Keratinocyte (primary cell): ENCODE results near the gene IRF4. TPM values are rescaled to one million over a fixed set of nuclear protein-coding genes. Genes with fewer than 3 reads are reported as not detected.

ENCODE experiments used
- DNase-seq: peaks from one replicate; pipeline ENCODE4 v3.0.0-alpha.2; 2011; ENCODE audit warnings: low read depth, missing footprints, low spot score
- FAIRE-seq: peaks from 2 replicates; lab custom pipeline; 2011; peaks lifted over from hg19 to GRCh38; lab: Jason Lieb, UNC
- H2AFZ ChIP-seq: 2 replicates; pipeline ENCODE4 v1.6.0; 2012; ENCODE audit warnings: low read length, control low read depth, inconsistent platforms; ENCODE audit not compliant: control insufficient read depth
- H3K27ac ChIP-seq: 2 replicates; pipeline ENCODE4 v1.5.1; 2011; ENCODE audit warnings: low read length; ENCODE audit not compliant: control insufficient read depth, insufficient read depth
- H3K27me3 ChIP-seq: 3 replicates; pipeline ENCODE4 v1.6.0; 2011; ENCODE audit warnings: low read length; ENCODE audit not compliant: control insufficient read depth, insufficient read depth; ENCODE audit errors: extremely low read depth
- H3K36me3 ChIP-seq, 2 experiments: 2 replicates in 1 of 2; 3 replicates in 1 of 2; pipeline ENCODE4 v1.5.1; 2011; ENCODE audit warnings: low read length in 2 of 2, mild to moderate bottlenecking in 1 of 2; ENCODE audit not compliant: control insufficient read depth in 2 of 2, insufficient read depth in 2 of 2; ENCODE audit errors: extremely low read depth in 1 of 2
- H3K4me1 ChIP-seq: 3 replicates; pipeline ENCODE4 v1.5.1; 2011; ENCODE audit warnings: low read length; ENCODE audit not compliant: control insufficient read depth, insufficient read depth; ENCODE audit errors: extremely low read depth
- H3K4me2 ChIP-seq: 3 replicates; pipeline ENCODE4 v1.6.0; 2011; ENCODE audit warnings: low read depth, low read length; ENCODE audit not compliant: control insufficient read depth, insufficient read depth; ENCODE audit errors: extremely low read depth
- H3K4me3 ChIP-seq, 3 experiments: fragments of 200-600 bp in 1 of 3; sonication (generic) in 1 of 3; 2 replicates in 2 of 3; 3 replicates in 1 of 3; pipeline ENCODE4 v1.5.1; 2011 to 2016; ENCODE audit warnings: low read length in 3 of 3, mild to moderate bottlenecking in 3 of 3, control low read depth in 2 of 3, inconsistent platforms in 1 of 3, low read depth in 1 of 3, mixed read lengths in 1 of 3, mixed run types in 1 of 3, moderate library complexity in 1 of 3; ENCODE audit not compliant: control insufficient read depth in 2 of 3, insufficient read depth in 2 of 3; ENCODE audit errors: extremely low read depth in 1 of 3
- H3K79me2 ChIP-seq: 2 replicates; pipeline ENCODE4 v1.6.0; 2012; ENCODE audit warnings: low read length; ENCODE audit not compliant: control insufficient read depth, insufficient read depth
- H3K9ac ChIP-seq: 3 replicates; pipeline ENCODE4 v1.6.0; 2011; ENCODE audit warnings: low read length; ENCODE audit not compliant: control insufficient read depth, insufficient read depth; ENCODE audit errors: extremely low read depth
- H3K9me1 ChIP-seq: 3 replicates; pipeline ENCODE4 v1.6.0; 2011; ENCODE audit warnings: low read length; ENCODE audit not compliant: control insufficient read depth, insufficient read depth; ENCODE audit errors: extremely low read depth
- H3K9me3 ChIP-seq: 2 replicates; pipeline ENCODE4 v1.5.1; 2012; ENCODE audit warnings: low read depth, low read length; ENCODE audit not compliant: control insufficient read depth
- H4K20me1 ChIP-seq: 3 replicates; pipeline ENCODE4 v1.6.0; 2011; ENCODE audit warnings: low read length; ENCODE audit not compliant: control insufficient read depth, insufficient read depth; ENCODE audit errors: extremely low read depth
- EZH2 ChIP-seq: IDR thresholded peaks from one replicate; pipeline ENCODE4 v1.6.1; 2012; ENCODE audit warnings: inconsistent platforms, mild to moderate bottlenecking, low read length, moderate library complexity
- dilution Hi-C: fragments of 300-500 bp; cut with MboI; formaldehyde crosslinking; loops from one replicate; pipeline ENCODE4 v1.7.0; 2020; ENCODE audit warnings: low sequenced_read_pairs; ENCODE audit not compliant: extremely low pct_ligation_motif_present
- polyA plus RNA-seq, 5 experiments: library from polyadenylated mRNA; depleted of rRNA in 3 of 5; stranded (reverse) in 3 of 5; stranded (forward) in 1 of 5; unstranded in 1 of 5; fragments of >200 nt; gene quantifications; 1 replicate in 1 of 5; 2 replicates in 3 of 5; 3 replicates in 1 of 5; pipeline versions ENCODE4 v1.2.1 to v1.2.3, GENCODE V29; 2011 to 2012; ENCODE audit warnings: missing spikeins in 2 of 5, low read depth in 1 of 5, low replicate concordance in 1 of 5
- TF ChIP-seq, protein P1 (sequence below), 3 experiments: IDR thresholded peaks in 1 of 3; conservative IDR thresholded peaks in 1 of 3; optimal IDR thresholded peaks in 1 of 3; 2 replicates in 2 of 3; 3 replicates in 1 of 3; pipeline versions ENCODE3 to v1.5.1; 2011; ENCODE audit warnings: low read length in 3 of 3, mild to moderate bottlenecking in 3 of 3, moderate library complexity in 2 of 3, control low read depth in 1 of 3, inconsistent platforms in 1 of 3; ENCODE audit not compliant: insufficient read depth in 2 of 3; ENCODE audit errors: extremely low read depth in 1 of 3

The IRF4 gene
- polyA plus RNA-seq, 1 donor (not counting 4 experiments of a cell fraction or from before 2014, with no cell fraction given) = 0.12 TPM

DNA sequence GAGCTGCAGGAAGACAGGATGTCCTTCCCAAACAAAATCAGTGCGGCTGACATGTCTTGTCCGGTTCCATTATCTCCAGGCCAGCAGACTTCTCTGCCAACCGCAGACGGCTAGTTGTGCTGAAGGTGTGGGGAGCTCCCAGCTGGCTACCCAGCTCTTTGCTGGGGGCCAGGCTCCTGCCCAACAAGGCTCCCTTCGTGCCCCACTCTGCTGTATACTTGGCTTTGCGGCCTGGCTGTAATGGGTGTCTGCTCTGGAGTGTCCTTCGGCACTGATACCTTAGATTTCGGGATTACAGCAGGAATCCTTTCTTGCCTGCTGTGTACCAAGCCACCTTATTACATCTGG is 48.7 kb upstream of the IRF4 start:
- Histone ChIP-seq H3K9me1 (no peaks in the 10 kb centered on the region), H3K4me1 (no peaks in the 10 kb centered on the region), H3K36me3 (no peaks in the 10 kb centered on the region), H3K9ac (no peak overlapping the region), H3K79me2 (no peaks in the 10 kb centered on the region), H3K4me3 (no peak overlapping the region), H3K9me3 (peaks cover 4% of the 10 kb centered on the region), H3K27ac (no peak overlapping the region), H3K4me2 (no peak overlapping the region), H3K27me3 (no peaks in the 10 kb centered on the region), H2AFZ (no peak overlapping the region), H4K20me1 (no peaks in the 10 kb centered on the region)
- DNase-seq = no peak
- dilution Hi-C loops = no loop called here
- no peak for TF ChIP-seq EZH2
- TF ChIP-seq, protein P1, sequence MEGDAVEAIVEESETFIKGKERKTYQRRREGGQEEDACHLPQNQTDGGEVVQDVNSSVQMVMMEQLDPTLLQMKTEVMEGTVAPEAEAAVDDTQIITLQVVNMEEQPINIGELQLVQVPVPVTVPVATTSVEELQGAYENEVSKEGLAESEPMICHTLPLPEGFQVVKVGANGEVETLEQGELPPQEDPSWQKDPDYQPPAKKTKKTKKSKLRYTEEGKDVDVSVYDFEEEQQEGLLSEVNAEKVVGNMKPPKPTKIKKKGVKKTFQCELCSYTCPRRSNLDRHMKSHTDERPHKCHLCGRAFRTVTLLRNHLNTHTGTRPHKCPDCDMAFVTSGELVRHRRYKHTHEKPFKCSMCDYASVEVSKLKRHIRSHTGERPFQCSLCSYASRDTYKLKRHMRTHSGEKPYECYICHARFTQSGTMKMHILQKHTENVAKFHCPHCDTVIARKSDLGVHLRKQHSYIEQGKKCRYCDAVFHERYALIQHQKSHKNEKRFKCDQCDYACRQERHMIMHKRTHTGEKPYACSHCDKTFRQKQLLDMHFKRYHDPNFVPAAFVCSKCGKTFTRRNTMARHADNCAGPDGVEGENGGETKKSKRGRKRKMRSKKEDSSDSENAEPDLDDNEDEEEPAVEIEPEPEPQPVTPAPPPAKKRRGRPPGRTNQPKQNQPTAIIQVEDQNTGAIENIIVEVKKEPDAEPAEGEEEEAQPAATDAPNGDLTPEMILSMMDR (optimal IDR thresholded peaks at IDR 0.05 in 1 of 3, IDR thresholded peaks at IDR 0.05 in 1 of 3, conservative IDR thresholded peaks at IDR 0.05 in 1 of 3; ENCODE audit: extremely low read depth in 1 of 3, insufficient read depth in 2 of 3, low read length in 3 of 3) = no peak
- no peak for FAIRE-seq

DNA sequence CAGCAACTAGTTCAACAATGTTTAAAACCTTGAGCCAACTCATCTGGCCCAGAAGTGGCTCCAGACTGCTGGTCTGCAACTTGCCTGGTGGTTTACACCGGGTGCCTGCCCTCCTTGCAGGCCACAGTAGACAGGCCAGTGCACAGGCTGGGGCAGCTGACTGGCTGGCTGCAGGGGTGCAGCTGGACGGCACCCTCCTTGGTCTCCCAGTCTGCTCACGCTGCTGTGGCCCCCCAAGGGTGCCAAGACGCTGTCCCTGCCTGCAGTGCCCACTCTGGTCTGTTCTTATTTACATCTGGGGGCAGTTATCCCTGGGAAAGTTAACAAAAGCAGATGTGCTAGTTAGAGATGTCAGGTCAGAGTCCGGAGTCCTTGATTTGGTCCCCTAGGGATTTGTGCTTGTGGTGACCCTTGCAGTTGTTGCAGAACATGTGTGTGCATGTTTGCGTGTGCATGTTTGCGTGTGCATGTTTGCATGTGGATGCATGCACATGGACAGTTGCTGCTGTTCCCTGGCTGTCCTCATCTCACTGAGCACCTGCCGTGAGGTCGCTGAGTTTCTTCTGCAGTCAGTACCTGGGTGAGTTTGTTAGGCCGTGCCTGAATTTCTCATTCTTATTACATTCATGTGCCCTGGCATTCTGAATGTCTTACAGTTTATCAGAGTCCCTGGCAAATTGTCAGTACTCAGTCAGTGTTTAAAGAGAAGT is 48.2 kb upstream of the IRF4 start:
- Histone ChIP-seq H3K9me1 (no peaks in the 10 kb centered on the region), H3K9ac (no peak overlapping the region), H3K27ac (no peak overlapping the region), H4K20me1 (no peaks in the 10 kb centered on the region), H3K4me2 (no peak overlapping the region), H3K4me1 (no peaks in the 10 kb centered on the region), H2AFZ (no peak overlapping the region), H3K9me3 (peaks cover 5% of the 10 kb centered on the region), H3K36me3 (peaks cover 0 to under 1% of the 10 kb centered on the region in 2 experiments), H3K4me3 (no peak overlapping the region), H3K79me2 (no peaks in the 10 kb centered on the region), H3K27me3 (no peaks in the 10 kb centered on the region)
- no peak for FAIRE-seq
- DNase-seq = no peak
- dilution Hi-C loops = no loop called here
- TF ChIP-seq, protein P1 (optimal IDR thresholded peaks at IDR 0.05 in 1 of 3, IDR thresholded peaks at IDR 0.05 in 1 of 3, conservative IDR thresholded peaks at IDR 0.05 in 1 of 3; ENCODE audit: extremely low read depth in 1 of 3, insufficient read depth in 2 of 3, low read length in 3 of 3) = no peak
- TF ChIP-seq EZH2 = no peak
